IMR-90 (cell line): ENCODE measurements around the gene CDCP1. TPM values are rescaled to one million over a fixed set of nuclear protein-coding genes. Genes with fewer than 3 reads are reported as not detected.

Experiments used
- ATAC-seq: fragments of 200-7000 bp; cut with Tn5 transposase; 2 replicates; pipeline ENCODE4 v1.9.1; 2020; ENCODE audit warnings: low read depth, mild to moderate bottlenecking, moderate library complexity
- BruUV-seq: library from RNA; stranded (reverse); fragments of 400-500 nt; replicated peaks from 2 replicates; lab custom pipeline; 2021; lab: Mats Ljungman, UMichigan
- CTCF ChIA-PET: fragments of 300-600 bp; formaldehyde crosslinking; extraction: SDS; loops from one replicate; lab custom pipeline; 2021; ENCODE audit warnings: antibody characterized with exemption; lab: Yijun Ruan, JAX
- POLR2A ChIA-PET: fragments of 300-600 bp; sonication (Branson Sonifier 250); formaldehyde crosslinking; loops from one replicate; lab custom pipeline; 2022; ENCODE audit warnings: antibody characterized with exemption; ENCODE audit not compliant: unreplicated experiment; lab: Charles Lee
- DNase-seq: peaks from one replicate; pipeline ENCODE4 v3.0.0; 2013
- H2AFZ ChIP-seq: replicated peaks from 2 replicates; pipeline ENCODE3; 2013; ENCODE audit warnings: low read length, mild to moderate bottlenecking; ENCODE audit not compliant: poor library complexity
- H2AK5ac ChIP-seq: 2 replicates; pipeline ENCODE4 v1.6.1; 2013; ENCODE audit warnings: low read depth, low read length, inconsistent platforms
- H2AK9ac ChIP-seq: replicated peaks from 2 replicates; pipeline ENCODE3; 2013; ENCODE audit warnings: mild to moderate bottlenecking, low read depth, low read length, moderate library complexity; ENCODE audit not compliant: poor library complexity
- H2BK120ac ChIP-seq: 2 replicates; pipeline ENCODE4 v1.6.1; 2013; ENCODE audit warnings: low read depth, low read length, inconsistent platforms
- H2BK15ac ChIP-seq: 3 replicates; pipeline ENCODE4 v1.6.1; 2013; ENCODE audit warnings: low read depth, low read length, inconsistent platforms
- H2BK20ac ChIP-seq: 2 replicates; pipeline ENCODE4 v1.6.1; 2013; ENCODE audit warnings: low read depth, mild to moderate bottlenecking, inconsistent platforms, low read length, moderate library complexity
- H2BK5ac ChIP-seq: 2 replicates; pipeline ENCODE4 v1.6.1; 2013; ENCODE audit warnings: mild to moderate bottlenecking, low read depth, low read length, inconsistent platforms; ENCODE audit not compliant: poor library complexity, severe bottlenecking
- H3K14ac ChIP-seq: replicated peaks from 2 replicates; pipeline ENCODE4 v1.6.1; 2013; ENCODE audit warnings: low read depth, low read length, inconsistent platforms
- H3K18ac ChIP-seq: 2 replicates; pipeline ENCODE4 v1.6.1; 2013; ENCODE audit warnings: low read depth, low read length, control low read depth
- H3K23ac ChIP-seq: 2 replicates; pipeline ENCODE4 v1.6.1; 2013; ENCODE audit warnings: low read depth, low read length, inconsistent platforms
- H3K27ac ChIP-seq: 2 replicates; pipeline ENCODE4 v1.5.1; 2013; ENCODE audit warnings: mild to moderate bottlenecking, control low read depth, low read length; ENCODE audit not compliant: insufficient read depth
- H3K27me3 ChIP-seq: 2 replicates; pipeline ENCODE4 v1.6.1; 2013; ENCODE audit warnings: low read length; ENCODE audit not compliant: control insufficient read depth, insufficient read depth
- H3K36me3 ChIP-seq: 2 replicates; pipeline ENCODE4 v1.6.1; 2013; ENCODE audit warnings: low read length, mixed read lengths; ENCODE audit not compliant: control insufficient read depth, insufficient read depth
- H3K4ac ChIP-seq: 2 replicates; pipeline ENCODE4 v1.6.1; 2013; ENCODE audit warnings: low read depth, low read length, inconsistent platforms
- H3K4me1 ChIP-seq: 2 replicates; pipeline ENCODE4 v1.6.1; 2013; ENCODE audit warnings: low read length, mixed read lengths; ENCODE audit not compliant: control insufficient read depth, insufficient read depth
- H3K4me2 ChIP-seq: 2 replicates; pipeline ENCODE4 v1.6.1; 2013; ENCODE audit warnings: low read depth, mild to moderate bottlenecking, control low read depth, low read length, moderate library complexity
- H3K4me3 ChIP-seq: 2 replicates; pipeline ENCODE4 v1.5.1; 2013; ENCODE audit warnings: low read depth, mild to moderate bottlenecking, control low read depth, low read length, moderate library complexity; ENCODE audit not compliant: insufficient read depth
- H3K56ac ChIP-seq: 2 replicates; pipeline ENCODE4 v1.6.1; 2013; ENCODE audit warnings: low read length, inconsistent platforms; ENCODE audit not compliant: insufficient read depth; ENCODE audit errors: extremely low read depth
- H3K79me1 ChIP-seq, 2 experiments: 2 replicates each; pipeline ENCODE4 v1.6.1; 2013; ENCODE audit warnings: low read length in 2 of 2, inconsistent platforms in 1 of 2, low read depth in 1 of 2
- H3K9ac ChIP-seq: 2 replicates; pipeline ENCODE4 v1.6.1; 2013; ENCODE audit warnings: low read depth, low read length, control low read depth
- H3K9me1 ChIP-seq: 2 replicates; pipeline ENCODE4 v1.6.1; 2013; ENCODE audit warnings: low read length, inconsistent platforms; ENCODE audit not compliant: insufficient read depth
- H3K9me3 ChIP-seq: 2 replicates; pipeline ENCODE4 v1.6.1; 2013; ENCODE audit warnings: low read length; ENCODE audit not compliant: control insufficient read depth, insufficient read depth
- H4K20me1 ChIP-seq: 2 replicates; pipeline ENCODE4 v1.6.1; 2013; ENCODE audit warnings: low read length, inconsistent platforms; ENCODE audit not compliant: insufficient read depth
- H4K5ac ChIP-seq: 2 replicates; pipeline ENCODE4 v1.6.1; 2013; ENCODE audit warnings: mild to moderate bottlenecking, low read depth, low read length, control low read depth
- H4K8ac ChIP-seq, 2 experiments: 2 replicates each; pipeline ENCODE4 v1.6.1; 2013; ENCODE audit warnings: low read depth in 2 of 2, low read length in 2 of 2, control low read depth in 1 of 2, inconsistent platforms in 1 of 2
- H4K91ac ChIP-seq: 2 replicates; pipeline ENCODE4 v1.6.1; 2013; ENCODE audit warnings: low read depth, low read length, inconsistent platforms; ENCODE audit not compliant: insufficient read depth
- FOS ChIP-seq: fragments of 150-350 bp; IDR thresholded peaks from 2 replicates; pipeline ENCODE4 v1.6.1; 2016; ENCODE audit warnings: low read depth, low read length
- MAFK ChIP-seq: IDR thresholded peaks from 2 replicates; pipeline ENCODE4 v1.6.1; 2012; ENCODE audit warnings: low read depth, low read length, improper control_type of control experiment
- MAZ ChIP-seq: IDR thresholded peaks from 2 replicates; pipeline ENCODE4 v1.6.1; 2012; ENCODE audit warnings: low read depth, mild to moderate bottlenecking, low read length, improper control_type of control experiment, moderate library complexity, borderline replicate concordance
- SMC3 ChIP-seq: fragments of 150-350 bp; IDR thresholded peaks from 2 replicates; pipeline ENCODE4 v1.6.1; 2016; ENCODE audit warnings: low read depth, mild to moderate bottlenecking, antibody characterized with exemption, low read length, moderate library complexity
- WGBS, 2 experiments: methylation state at CpG; one replicate each; pipeline versions ENCODE4 v1.1.5 to v1.1.7; 2013; ENCODE audit warnings: missing lambda C conversion rate in 2 of 2; ENCODE audit not compliant: insufficient read length in 1 of 2; ENCODE audit errors: extremely low coverage in 2 of 2; 5-methylcytosine and 5-hydroxymethylcytosine counted together
- dilution Hi-C: fragments of 300-500 bp; cut with HindIII; formaldehyde crosslinking; loops from one replicate; pipeline ENCODE4 v1.14.3; 2018; ENCODE audit warnings: low sequenced_read_pairs; ENCODE audit not compliant: unreplicated experiment
- in situ Hi-C: fragments of 300-500 bp; cut with MboI; formaldehyde crosslinking; loops from 3 replicates; pipeline ENCODE4 v1.14.3; 2019; ENCODE audit warnings: low sequenced_read_pairs, inconsistent platforms, mixed read lengths
- intact Hi-C: fragments of 100-400 bp; cut with micrococcal nuclease; formaldehyde crosslinking; loops from 2 replicates; pipeline ENCODE4 v1.10.0; 2022
- polyA plus RNA-seq, 3 experiments: library from polyadenylated mRNA; depleted of rRNA; stranded (reverse); fragments of >200 nt; gene quantifications; 2 replicates each; pipeline ENCODE4 v1.2.3, GENCODE V29; 2012; ENCODE audit warnings: low replicate concordance in 1 of 3
- total RNA-seq: library from RNA; depleted of rRNA; stranded (reverse); fragments of >200 nt; gene quantifications from 2 replicates; pipeline ENCODE4 v1.2.3, GENCODE V29; 2012

Gene CDCP1
- total and polyA plus RNA-seq, 2 of the 4 experiments (the other 2 are of a cell fraction) = 2.5 to 3.8 TPM

DNA sequence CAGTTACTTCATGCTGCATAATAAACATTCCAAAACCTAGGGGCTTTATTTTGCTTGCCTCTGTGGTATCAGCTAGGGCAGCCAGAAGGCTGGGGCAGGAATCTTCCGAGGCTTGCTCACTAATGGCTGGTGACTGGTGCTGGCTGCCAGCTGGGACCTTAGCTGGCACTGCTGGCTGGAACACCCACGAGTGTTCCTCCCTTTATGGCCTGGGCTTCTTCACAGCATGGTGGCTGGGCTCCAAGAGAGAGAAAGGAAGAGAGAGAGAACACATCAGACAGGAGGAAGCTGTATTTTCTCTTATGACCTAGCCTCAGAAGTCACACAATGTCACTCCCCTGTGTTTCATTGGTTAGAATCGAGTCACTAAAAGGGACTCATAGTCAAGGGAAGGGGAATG lies 23.9 kb upstream of the CDCP1 start:
- Histone ChIP-seq H3K23ac (no peak overlapping the region), H3K9me3 (no peaks in the 10 kb centered on the region), H2BK20ac (peak overlapping the region; percentile 75), H2AFZ (peak overlapping the region; percentile 36), H4K5ac (peak overlapping the region; percentile 30; the same call in 1 of the 2 replicates), H4K20me1 (no peaks in the 10 kb centered on the region), H3K4me1 (peaks cover 17% of the 10 kb centered on the region), H3K14ac (peak overlapping the region; percentile 49), H4K8ac (peak overlapping the region; percentile 38 to 47; a peak in 3 of 4 replicates), H3K4ac (peak overlapping the region; percentile 81), H3K56ac (no peak overlapping the region), H2AK9ac (no peak overlapping the region), H3K27me3 (no peaks in the 10 kb centered on the region), H2BK5ac (peak overlapping the region; percentile 17), H3K18ac (peak overlapping the region; percentile 70; the same call in 1 of the 2 replicates), H3K79me1 (no peaks in the 10 kb centered on the region; a peak in 1 of 4 replicates), H3K36me3 (no peaks in the 10 kb centered on the region), H3K9ac (no peak overlapping the region), H3K27ac (no peak overlapping the region), H2AK5ac (peak overlapping the region; percentile 3; the same call in 1 of the 2 replicates), H3K9me1 (peaks cover 17% of the 10 kb centered on the region), H4K91ac (peak overlapping the region; percentile 78), H3K4me2 (no peak overlapping the region), H2BK120ac (peak overlapping the region; percentile 62; the same call in 1 of the 2 replicates), H3K4me3 (no peak overlapping the region), H2BK15ac (peak overlapping the region; percentile 77; the same call in 2 of the 3 replicates)
- CTCF ChIA-PET = interaction anchor here (0.6 to 0.9 kb wide), 2 partner anchors 130 to 143 kb away, joined by 3 read pairs; no protein-coding TSS in a partner anchor
- BruUV-seq = no TSS peak
- 0% methylated on average over 1 of the region's 3 CpGs; no CpG with 5 or more reads in 1 of the 2 experiments for WGBS, 2 experiments
- in situ Hi-C loops = no loop called here
- ATAC-seq = no peak; the same call in 1 of the 2 replicates
- intact Hi-C loops = no loop called here
- TF ChIP-seq FOS = no peak
- no peak for TF ChIP-seq MAFK
- TF ChIP-seq SMC3 = no peak
- no peak for TF ChIP-seq MAZ
- dilution Hi-C loops = no loop called here
- POLR2A ChIA-PET = interaction anchor here (0.6 kb wide), 2 partner anchors 39 to 115 kb away, joined by 3 to 5 read pairs; no protein-coding TSS in a partner anchor
- DNase-seq = no peak
